Immature natural killer cell (primary cell): ENCODE data around the gene SFMBT2. TPM values are rescaled to one million over a fixed set of nuclear protein-coding genes. Genes with fewer than 3 reads are reported as not detected.

ENCODE experiments used
- DNase-seq, 3 donors: peaks; one replicate each; pipeline ENCODE4 v3.0.0; 2022; ENCODE audit warnings: mixed read lengths in 1 of 3
- H3K27ac Mint-ChIP-seq, 6 donors: one replicate each; pipeline ENCODE4 v1.8.0; 2020; ENCODE audit warnings: mixed read lengths in 6 of 6, mild to moderate bottlenecking in 5 of 6, inconsistent platforms in 4 of 6, moderate library complexity in 3 of 6
- H3K27me3 Mint-ChIP-seq, 3 donors: one replicate each; pipeline ENCODE4 v1.8.0; 2020 to 2021; ENCODE audit warnings: low read depth in 3 of 3, mild to moderate bottlenecking in 3 of 3, mixed read lengths in 3 of 3, moderate library complexity in 3 of 3, inconsistent platforms in 1 of 3
- H3K36me3 Mint-ChIP-seq, 3 donors: one replicate each; pipeline ENCODE4 v1.8.0; 2020; ENCODE audit warnings: mixed read lengths in 3 of 3, inconsistent platforms in 2 of 3, mild to moderate bottlenecking in 2 of 3
- H3K4me1 Mint-ChIP-seq, 2 donors: one replicate each; pipeline ENCODE4 v1.8.0; 2020; ENCODE audit warnings: inconsistent platforms in 2 of 2, mild to moderate bottlenecking in 2 of 2, mixed read lengths in 2 of 2, moderate library complexity in 1 of 2
- H3K4me3 Mint-ChIP-seq, 5 donors: one replicate each; pipeline ENCODE4 v1.8.0; 2020; ENCODE audit warnings: mild to moderate bottlenecking in 5 of 5, mixed read lengths in 5 of 5, inconsistent platforms in 3 of 5, moderate library complexity in 3 of 5
- H3K9me3 Mint-ChIP-seq, 6 donors: one replicate each; pipeline ENCODE4 v1.8.0; 2020; ENCODE audit warnings: mild to moderate bottlenecking in 6 of 6, mixed read lengths in 6 of 6, inconsistent platforms in 4 of 6, moderate library complexity in 3 of 6
- polyA plus RNA-seq, 3 donors: library from polyadenylated mRNA; unstranded; fragments of 300-500 nt; fragmentation: Illumina TruSeq; gene quantifications; one replicate each; pipeline ENCODE4 v1.2.3, GENCODE V29; 2021

The SFMBT2 gene
- polyA plus RNA-seq, 3 donors from 2014 or later, result 1.5 to 9.8 (median 3.1) TPM

DNA sequence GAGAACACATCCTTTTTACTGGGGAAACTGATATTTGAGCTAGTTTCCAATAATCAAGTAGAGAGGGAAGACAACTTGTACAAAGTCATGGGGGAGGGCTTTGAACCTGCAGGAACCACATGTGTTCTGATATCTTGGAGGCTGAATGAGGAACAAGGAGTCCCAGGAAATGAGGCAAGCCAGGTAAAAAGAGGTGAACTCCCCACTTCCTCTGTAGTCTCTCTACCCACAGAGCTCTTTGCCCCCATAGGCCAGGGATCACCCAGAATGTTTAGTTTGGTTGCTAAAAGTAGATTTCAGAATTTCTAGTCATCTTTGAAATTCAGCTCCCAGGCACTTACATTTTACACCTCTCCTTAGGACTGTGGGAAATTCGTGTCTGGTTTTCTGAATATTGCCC lies 276.4 kb downstream of the SFMBT2 start:
- no peak for DNase-seq
- no peak overlapping the region for H3K4me3 Mint-ChIP-seq
- H3K36me3 Mint-ChIP-seq, result peaks cover 0 to 8% (median 4%) of the 10 kb centered on the region in 3 donors
- H3K27ac Mint-ChIP-seq, result no peak overlapping the region
- H3K4me1 Mint-ChIP-seq, result peaks cover 0 to 8% of the 10 kb centered on the region in 2 donors
- H3K9me3 Mint-ChIP-seq, result peaks cover 0 to 1% (median 0%) of the 10 kb centered on the region in 6 donors
- H3K27me3 Mint-ChIP-seq, result peaks cover 1 to 11% (median 4%) of the 10 kb centered on the region in 3 donors

DNA sequence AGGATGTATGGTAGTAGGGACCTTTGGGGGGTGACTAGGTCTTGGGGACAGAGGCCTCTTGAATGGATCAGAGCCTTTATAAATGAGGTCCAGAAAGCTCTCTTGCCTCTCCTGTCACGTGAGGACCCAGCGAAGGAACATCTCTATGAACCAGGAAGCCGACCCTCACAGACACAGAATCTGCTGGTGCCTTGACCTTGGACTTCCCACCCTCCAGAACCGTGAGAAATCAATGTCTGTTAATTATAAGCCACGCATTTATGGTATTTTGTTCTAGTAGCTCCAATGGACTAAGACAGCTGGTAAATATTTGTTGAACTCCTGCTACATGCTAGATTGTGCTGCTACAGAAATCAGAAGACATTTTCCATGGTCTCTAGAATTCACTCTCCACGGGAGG lies 276.9 kb downstream of the SFMBT2 start:
- peaks cover 0 to 8% of the 10 kb centered on the region in 2 donors for H3K4me1 Mint-ChIP-seq
- H3K36me3 Mint-ChIP-seq, result peaks cover 0 to 8% (median 4%) of the 10 kb centered on the region in 3 donors
- peaks cover 1 to 11% (median 4%) of the 10 kb centered on the region in 3 donors for H3K27me3 Mint-ChIP-seq
- peaks cover 0 to 1% (median 0%) of the 10 kb centered on the region in 6 donors for H3K9me3 Mint-ChIP-seq
- no peak for DNase-seq
- H3K27ac Mint-ChIP-seq, result no peak overlapping the region
- H3K4me3 Mint-ChIP-seq, result no peak overlapping the region

DNA sequence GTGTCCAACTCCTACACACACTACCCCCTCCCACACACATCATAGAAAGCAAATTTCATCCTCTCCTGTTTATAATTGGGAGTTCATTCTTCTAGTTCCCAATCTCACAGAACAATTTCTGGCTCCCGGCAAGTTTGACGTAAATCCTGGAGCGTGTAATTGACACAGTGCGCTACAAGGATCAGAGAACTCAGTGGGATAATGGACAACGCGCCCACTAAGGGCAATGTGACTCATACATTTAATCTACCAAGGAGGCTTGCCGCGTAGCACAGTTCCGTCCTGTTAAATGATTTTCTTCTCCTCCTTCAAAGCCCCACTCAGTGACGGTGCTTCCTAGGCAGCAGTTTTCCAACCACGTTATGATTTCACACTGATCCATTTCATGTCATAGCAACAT lies 277.6 kb downstream of the SFMBT2 start:
- H3K9me3 Mint-ChIP-seq, result peaks cover 0 to 1% (median 0%) of the 10 kb centered on the region in 6 donors
- peaks cover 1 to 11% (median 4%) of the 10 kb centered on the region in 3 donors for H3K27me3 Mint-ChIP-seq
- peaks cover 0 to 8% of the 10 kb centered on the region in 2 donors for H3K4me1 Mint-ChIP-seq
- H3K27ac Mint-ChIP-seq, result no peak overlapping the region
- no peak overlapping the region for H3K4me3 Mint-ChIP-seq
- H3K36me3 Mint-ChIP-seq, result peaks cover 0 to 8% (median 4%) of the 10 kb centered on the region in 3 donors
- no peak for DNase-seq

DNA sequence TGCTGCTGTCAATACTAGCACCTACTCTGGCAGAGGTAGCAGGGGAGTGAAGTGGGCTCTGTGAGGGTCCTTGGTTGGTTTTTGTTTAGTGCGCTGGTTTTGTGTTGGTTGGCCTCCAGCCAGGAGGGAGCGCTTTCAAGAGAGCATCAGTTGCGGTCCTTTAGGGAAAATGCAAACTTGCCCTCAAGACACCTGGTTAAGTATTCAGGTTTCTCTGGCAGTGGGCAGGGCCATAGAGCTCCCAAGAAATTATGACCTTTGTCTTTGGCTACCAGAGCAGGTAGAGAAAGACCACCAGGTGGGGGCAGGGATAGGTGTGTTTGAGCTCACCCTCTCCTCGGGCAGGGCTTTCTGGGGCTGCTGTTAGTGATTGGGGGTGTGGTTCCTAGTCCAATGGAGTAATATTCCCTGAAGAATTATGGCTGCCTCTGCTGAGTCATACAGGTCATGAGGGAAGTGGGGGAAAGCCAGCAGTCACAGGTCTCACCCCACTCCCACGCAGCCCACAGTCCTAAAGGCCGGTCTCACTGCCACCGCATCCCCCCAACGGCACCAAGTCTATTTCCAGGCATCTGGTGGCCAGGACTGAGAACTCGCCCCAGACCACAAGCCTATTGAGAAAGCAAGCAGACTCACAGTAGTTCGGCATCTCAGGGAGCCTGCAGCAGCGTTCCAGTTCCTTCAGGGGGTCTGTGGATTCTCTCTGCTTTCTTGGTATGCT lies 280.5 kb downstream of the SFMBT2 start:
- Mint-ChIP-seq H3K27me3 (peaks cover 1 to 6% (median 4%) of the 10 kb centered on the region in 3 donors), H3K36me3 (peaks cover 0 to 8% (median 4%) of the 10 kb centered on the region in 3 donors), H3K4me3 (no peak overlapping the region), H3K9me3 (peaks cover 0 to 1% (median 0%) of the 10 kb centered on the region in 6 donors), H3K27ac (no peak overlapping the region), H3K4me1 (peaks cover 0 to 8% of the 10 kb centered on the region in 2 donors)
- no peak for DNase-seq

DNA sequence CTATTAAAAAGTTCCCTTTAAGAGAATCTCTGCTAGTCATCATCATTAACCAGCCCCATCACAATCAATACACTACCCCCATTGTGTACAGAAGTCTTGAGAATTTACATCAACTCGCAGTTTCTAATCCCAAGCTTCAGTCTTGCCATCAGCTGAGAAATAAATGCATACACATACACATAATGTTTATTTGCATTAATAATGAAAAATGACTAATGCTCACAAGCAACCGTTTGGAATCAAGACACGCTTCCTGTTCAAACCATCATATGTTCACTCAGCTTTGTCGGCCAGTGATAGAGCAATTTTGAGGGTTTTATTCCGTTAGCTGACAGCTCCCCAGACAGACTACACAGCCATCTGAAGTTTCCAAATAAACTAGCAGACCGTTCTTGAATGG lies 287.1 kb downstream of the SFMBT2 start:
- peaks cover 0 to 4% (median 1%) of the 10 kb centered on the region in 3 donors for H3K27me3 Mint-ChIP-seq
- DNase-seq, result no peak
- peaks cover 0 to 4% (median 0%) of the 10 kb centered on the region in 3 donors for H3K36me3 Mint-ChIP-seq
- no peak overlapping the region for H3K4me3 Mint-ChIP-seq
- no peaks in the 10 kb centered on the region for H3K9me3 Mint-ChIP-seq
- H3K27ac Mint-ChIP-seq, result no peak overlapping the region
- H3K4me1 Mint-ChIP-seq, result peaks cover 8% of the 10 kb centered on the region in 2 donors

DNA sequence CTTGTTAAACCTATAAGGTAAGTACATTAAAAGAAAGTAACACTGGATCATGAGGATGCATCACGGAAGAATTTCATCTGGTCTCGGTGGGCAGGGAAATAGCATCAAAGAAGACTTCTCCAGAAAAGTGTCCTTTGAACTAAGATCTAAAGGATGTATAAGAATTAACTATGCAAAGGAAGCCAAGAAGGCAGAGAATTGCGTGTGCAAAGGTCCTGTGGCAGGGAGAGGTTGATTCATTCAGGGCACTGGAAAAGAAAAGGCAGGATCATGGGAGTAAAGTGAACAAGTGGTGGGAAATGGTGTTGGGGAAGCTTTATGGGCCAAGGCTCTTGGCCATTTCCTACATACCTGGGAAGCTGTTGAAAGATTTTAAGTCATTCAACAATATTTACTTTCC lies 288.3 kb downstream of the SFMBT2 start:
- Mint-ChIP-seq H3K4me3 (no peak overlapping the region), H3K27ac (peak overlapping the region in 2 of 6 donors; percentile 28 to 42), H3K9me3 (no peaks in the 10 kb centered on the region), H3K4me1 (peaks cover 8% of the 10 kb centered on the region in 2 donors), H3K27me3 (peaks cover 0 to 4% (median 1%) of the 10 kb centered on the region in 3 donors), H3K36me3 (peaks cover 0 to 4% (median 0%) of the 10 kb centered on the region in 3 donors)
- DNase-seq, result no peak

DNA sequence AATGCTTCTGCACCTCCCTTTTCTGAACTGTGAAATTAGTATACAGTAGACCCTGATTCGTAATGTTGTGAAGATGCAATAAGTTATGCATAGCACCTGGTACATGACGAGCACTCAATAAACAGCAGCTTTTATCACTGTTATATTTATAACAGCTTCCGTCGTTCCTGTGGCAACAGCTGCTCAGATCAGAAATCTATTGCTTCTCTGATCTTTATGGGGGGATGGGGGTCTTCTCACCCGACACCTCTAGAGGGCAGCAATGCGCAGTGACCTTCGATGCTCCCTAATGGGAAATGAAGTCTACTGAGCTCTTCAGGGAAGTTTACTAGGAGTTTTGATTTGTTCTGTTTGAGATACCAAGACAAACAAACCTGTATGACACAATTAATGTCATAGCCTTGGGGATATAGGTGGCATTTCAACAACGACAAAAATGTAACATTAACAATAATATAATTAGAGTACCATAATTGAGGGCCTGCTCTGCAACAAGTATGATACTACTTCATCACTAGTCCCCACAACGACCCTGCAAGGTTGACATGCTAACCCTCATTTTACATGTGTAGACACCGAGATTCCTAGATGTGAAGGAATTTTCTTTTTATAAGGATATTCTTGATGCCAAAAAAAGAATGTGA lies 289.6 kb downstream of the SFMBT2 start:
- peak overlapping the region in 2 of 5 donors; percentile 42 to 63 for H3K4me3 Mint-ChIP-seq
- H3K4me1 Mint-ChIP-seq, result peaks cover 8% of the 10 kb centered on the region in 2 donors
- peak; percentile 63 to 73 (median 70) for DNase-seq
- no peaks in the 10 kb centered on the region for H3K9me3 Mint-ChIP-seq
- peaks cover 0 to 4% (median 1%) of the 10 kb centered on the region in 3 donors for H3K27me3 Mint-ChIP-seq
- H3K27ac Mint-ChIP-seq, result peak overlapping the region in 4 of 6 donors; percentile 45 to 77 (median 67)
- no peaks in the 10 kb centered on the region for H3K36me3 Mint-ChIP-seq

DNA sequence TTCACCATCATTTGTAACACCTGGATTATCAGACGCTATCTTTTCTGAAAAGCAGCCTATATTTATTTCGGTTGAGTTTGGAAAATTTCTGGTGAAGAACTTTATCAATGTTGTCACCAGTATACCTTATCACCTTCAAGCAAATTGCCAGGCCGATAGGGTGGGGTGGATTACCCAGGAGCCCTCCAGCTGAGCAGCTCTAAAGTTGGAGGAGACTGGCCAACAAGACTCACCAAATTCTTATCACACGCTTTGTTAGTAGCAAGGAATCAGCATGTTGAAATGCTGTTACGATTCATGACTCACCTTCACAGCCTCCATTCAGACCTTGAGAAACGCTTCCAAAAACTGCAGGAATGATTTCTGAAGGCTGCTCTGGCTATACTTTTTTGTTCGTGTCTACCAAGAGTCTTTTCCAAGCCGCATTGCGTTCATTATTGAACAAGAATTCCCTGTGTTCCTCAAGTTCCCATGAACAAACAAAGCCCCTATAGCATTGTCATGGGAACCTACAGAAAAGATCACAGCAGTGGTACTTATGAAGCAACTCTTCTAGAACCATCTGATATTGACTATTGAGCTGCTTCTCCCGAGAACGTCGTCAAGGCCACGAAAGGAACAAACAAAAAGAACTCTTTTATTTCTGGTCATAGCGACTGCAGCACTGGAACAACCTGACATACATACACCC lies 291.4 kb downstream of the SFMBT2 start:
- no peak for DNase-seq
- peak overlapping the region in 2 of 6 donors; percentile 4 to 12 for H3K27ac Mint-ChIP-seq
- no peaks in the 10 kb centered on the region for H3K9me3 Mint-ChIP-seq

DNA sequence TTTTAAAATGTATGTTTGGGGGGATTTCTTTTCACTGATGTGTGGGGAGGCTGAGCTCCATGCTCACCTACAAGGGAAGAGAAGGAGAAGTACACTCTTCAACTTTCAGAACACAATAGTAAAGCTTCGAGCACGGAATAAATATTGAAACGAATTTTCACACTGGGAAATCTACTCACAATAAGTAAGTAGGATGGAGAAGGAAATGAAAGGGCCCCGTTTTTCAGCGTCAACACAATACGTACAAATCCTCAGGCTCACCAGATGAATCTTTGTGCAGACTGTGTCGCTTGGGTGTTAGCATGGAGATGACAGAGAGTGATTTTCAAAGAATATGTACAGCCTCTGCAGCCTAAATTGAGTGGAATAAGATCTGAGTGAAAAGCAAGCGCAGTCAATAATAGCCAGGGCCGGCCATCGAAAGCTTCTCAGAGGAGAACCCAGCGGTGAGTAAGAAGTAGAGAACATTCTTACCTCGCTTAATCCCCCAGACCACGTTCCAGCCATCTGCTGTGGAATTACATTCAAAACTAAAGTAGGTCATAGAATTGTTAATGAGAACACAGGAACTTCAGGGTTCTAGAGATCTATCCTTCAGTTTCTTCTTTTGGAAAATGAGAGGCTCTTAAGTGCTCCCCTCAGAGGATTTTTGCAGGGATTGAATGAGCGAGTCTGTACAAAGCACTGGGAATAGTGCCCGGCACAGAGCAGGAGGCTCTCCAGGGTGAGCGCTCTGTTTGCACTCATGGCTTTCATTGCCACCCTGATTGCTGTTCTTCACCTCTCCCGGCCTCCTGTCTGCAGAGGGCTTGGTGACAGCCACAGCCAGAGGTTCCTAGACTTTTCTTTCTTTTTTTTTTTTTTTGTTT lies 292.8 kb downstream of the SFMBT2 start:
- no peak for DNase-seq
- H3K27me3 Mint-ChIP-seq, result peaks cover 1 to 8% (median 4%) of the 10 kb centered on the region in 3 donors
- peak overlapping the region in 1 of 6 donors; percentile 51 for H3K27ac Mint-ChIP-seq
- H3K9me3 Mint-ChIP-seq, result no peaks in the 10 kb centered on the region
- no peaks in the 10 kb centered on the region for H3K36me3 Mint-ChIP-seq
- H3K4me1 Mint-ChIP-seq, result peaks cover 8% of the 10 kb centered on the region in 2 donors
- no peak overlapping the region for H3K4me3 Mint-ChIP-seq

More for the DNA sequence above, 291.4 kb downstream of the SFMBT2 start:
- Mint-ChIP-seq H3K4me1 (peaks cover 8% of the 10 kb centered on the region in 2 donors), H3K36me3 (no peaks in the 10 kb centered on the region), H3K27me3 (peaks cover 1 to 7% (median 4%) of the 10 kb centered on the region in 3 donors), H3K4me3 (no peak overlapping the region)

DNA sequence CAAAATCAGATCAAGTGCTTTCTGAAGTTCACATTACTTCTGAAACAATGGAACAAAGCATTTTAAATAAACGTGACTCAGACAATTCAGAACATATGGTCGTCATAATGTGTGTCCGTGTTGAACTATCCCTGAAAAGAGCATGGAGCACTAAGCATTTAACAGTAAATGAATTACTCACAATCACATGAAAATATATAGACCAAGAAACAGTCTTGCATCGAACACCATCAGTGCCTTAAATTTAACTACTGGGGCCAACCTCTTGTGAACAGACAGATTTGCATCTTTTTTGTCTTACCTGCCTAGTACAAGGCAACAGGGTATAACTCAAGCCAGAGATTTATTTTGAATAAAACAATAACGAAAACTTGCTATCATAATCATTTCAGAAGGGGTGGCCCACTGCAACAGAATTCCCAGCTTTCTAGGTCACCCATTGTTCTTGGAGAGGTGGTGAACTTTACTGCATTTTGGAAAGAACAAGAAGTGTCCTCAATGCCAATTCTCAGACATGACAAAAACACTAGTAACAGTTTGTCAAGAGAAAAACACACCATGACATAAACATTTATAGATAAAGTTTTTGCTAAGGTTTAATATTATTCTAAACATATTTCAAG lies 293.5 kb downstream of the SFMBT2 start:
- Mint-ChIP-seq H3K9me3 (no peaks in the 10 kb centered on the region), H3K27ac (no peak overlapping the region), H3K27me3 (peaks cover 0 to 8% (median 4%) of the 10 kb centered on the region in 3 donors), H3K4me1 (peaks cover 8% of the 10 kb centered on the region in 2 donors), H3K36me3 (no peaks in the 10 kb centered on the region), H3K4me3 (no peak overlapping the region)
- DNase-seq, result no peak

DNA sequence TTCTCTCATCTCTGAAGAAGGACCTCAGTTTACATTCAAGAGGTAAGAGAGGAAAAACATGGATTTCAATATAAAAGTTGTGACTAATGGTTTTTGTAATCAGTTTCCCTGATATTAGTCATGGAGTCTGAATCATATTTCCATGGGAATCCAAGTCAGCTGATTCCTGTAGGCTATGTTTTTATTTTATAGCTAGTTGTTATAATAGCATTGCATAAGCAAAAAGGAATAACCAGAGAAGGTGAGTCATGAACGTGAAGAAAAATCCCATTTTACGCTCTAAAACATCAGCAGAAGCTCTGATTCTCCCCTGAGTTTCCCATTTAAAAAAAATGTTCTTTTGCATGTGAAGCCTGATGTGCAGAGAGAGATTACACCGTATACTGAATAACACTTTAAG lies 299.3 kb downstream of the SFMBT2 start:
- Mint-ChIP-seq H3K27ac (no peak overlapping the region), H3K4me3 (no peak overlapping the region), H3K36me3 (peaks cover 0 to 3% (median 0%) of the 10 kb centered on the region in 3 donors), H3K9me3 (no peaks in the 10 kb centered on the region), H3K4me1 (peaks cover 3 to 10% of the 10 kb centered on the region in 2 donors), H3K27me3 (peaks cover 0 to 8% (median 0%) of the 10 kb centered on the region in 3 donors)
- DNase-seq, result no peak

DNA sequence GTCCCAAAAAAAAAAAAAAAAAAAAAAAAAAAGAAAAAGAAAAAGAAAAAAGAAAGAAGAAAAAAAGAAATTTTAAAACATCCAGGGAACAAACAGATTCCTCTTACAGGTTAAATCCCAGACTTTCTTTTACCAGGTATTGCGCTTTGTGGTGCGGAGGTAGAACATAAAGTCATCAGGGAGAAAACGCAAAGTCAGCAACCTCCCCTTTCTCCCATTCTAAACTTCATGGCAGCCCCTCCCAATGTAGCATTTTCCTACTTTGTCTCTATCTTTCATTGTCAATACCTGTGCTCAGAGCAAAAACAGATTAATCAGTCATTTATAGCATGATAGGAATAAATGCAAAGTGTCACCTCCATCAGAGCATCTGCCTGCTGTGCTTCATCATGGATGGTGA lies 299.7 kb downstream of the SFMBT2 start:
- Mint-ChIP-seq H3K4me1 (peaks cover 4 to 11% of the 10 kb centered on the region in 2 donors), H3K4me3 (no peak overlapping the region), H3K9me3 (no peaks in the 10 kb centered on the region), H3K27me3 (peaks cover 0 to 8% (median 0%) of the 10 kb centered on the region in 3 donors), H3K27ac (no peak overlapping the region), H3K36me3 (peaks cover 0 to 3% (median 0%) of the 10 kb centered on the region in 3 donors)
- DNase-seq, result no peak
